ENCODE measurements around the gene FKBP8.
"Not testable (repeated sequence)": the region's sequence is repeated elsewhere in the genome, so short reads cannot be mapped to it uniquely, and the experiment has no call there.

FKBP8 gene

DNA sequence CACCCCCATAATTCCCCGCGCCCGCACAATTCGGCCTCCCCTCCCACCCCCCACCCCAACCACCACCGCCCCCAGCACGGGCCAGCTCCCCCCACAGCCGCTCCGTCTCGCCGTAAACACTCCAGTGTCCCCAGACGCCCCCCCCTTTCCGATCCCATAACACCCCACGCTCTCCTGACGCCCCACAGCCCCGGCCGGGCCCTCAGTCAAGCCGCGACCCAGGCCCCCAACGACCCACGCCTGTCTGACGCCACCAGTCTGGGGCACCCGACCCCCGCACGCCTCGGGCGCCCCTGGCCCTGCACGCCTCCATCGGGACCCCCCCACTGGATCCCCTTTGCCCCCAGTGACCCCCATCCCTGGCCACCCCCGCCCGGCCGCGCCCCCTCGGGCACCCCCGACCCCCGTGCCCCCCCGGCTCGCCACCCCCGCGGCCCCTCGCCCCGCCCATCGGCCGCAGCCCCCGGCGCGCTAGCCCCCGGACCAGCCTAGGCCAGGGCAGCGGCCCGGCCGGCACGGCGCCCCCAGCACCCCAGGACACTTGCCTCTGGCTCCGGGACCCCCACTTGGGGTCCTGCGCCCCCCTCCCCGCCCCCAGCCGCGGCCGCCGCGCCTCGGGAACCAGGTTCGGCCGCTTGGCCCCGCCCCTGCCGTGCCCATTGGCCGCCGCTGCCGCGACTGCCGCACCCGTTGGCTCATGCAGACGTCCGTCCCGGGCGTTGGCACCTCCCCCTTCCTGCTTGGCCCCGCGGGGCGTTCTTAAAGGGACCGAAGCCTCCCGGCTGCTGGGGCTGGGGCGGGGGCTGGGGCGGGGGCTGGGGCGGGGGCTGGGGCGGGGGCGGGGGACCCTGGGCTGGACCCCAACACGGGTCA lies at the start of gene FKBP8:
Gene FKBP8, minus strand, starts transcription at position 633 of the 873 bp plus-strand sequence. CDS start 1,603 bp downstream, outside the sequence.
- DNase-seq, result peak; percentile 77

DNA sequence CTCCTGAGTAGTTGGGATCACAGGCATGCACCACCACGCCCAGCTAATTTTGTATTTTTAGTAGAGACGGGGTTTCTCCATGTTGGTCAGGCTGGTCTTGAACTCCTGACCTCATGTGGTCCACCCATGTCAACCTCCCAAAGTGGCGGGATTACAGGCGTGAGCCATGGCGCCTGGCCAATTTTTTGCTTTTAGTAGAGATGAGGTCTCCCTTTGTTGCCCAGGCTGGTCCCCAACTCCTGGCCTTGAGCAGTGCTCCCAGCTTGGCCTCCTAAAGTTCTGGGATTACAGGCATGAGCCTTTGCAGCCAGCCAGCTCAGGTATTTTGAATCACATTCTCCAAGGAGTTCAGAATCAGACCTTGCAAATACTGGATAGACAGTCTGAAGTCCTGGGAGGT lies 49.4 kb upstream of the FKBP8 start:
- DNase-seq, result not testable (repeated sequence)

DNA sequence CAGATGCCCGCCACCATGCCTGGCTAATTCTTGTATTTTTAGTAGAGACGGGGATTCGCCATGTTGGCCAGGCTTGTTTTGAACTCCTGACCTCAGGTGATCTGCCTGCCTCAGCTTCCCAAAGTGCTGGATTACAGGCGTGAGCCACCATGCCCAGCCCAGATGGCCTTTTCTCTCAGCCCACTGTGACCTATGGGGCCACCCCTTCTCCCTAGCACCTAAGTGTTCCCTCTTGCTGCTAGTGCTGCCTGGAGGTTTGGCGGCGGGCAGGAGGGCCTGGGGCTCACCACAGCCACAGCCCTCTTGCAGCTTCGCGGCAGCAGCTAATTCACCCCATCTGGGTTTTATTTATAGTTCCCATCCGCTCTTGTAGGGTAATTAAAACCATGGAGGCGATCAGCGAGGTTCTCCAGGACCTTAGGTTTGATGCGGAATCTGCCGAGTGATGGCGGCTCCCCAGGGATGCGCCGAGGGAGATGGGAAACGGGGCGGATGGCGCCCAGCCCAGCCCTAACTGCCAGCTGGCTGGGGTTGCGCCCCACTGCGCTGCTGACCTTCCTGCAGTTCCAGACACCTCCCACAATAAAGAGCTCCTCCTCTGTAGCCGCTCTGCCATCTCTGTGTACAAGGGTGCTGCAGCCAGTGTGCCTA lies 48.5 kb upstream of the FKBP8 start:
- no peak for DNase-seq

DNA sequence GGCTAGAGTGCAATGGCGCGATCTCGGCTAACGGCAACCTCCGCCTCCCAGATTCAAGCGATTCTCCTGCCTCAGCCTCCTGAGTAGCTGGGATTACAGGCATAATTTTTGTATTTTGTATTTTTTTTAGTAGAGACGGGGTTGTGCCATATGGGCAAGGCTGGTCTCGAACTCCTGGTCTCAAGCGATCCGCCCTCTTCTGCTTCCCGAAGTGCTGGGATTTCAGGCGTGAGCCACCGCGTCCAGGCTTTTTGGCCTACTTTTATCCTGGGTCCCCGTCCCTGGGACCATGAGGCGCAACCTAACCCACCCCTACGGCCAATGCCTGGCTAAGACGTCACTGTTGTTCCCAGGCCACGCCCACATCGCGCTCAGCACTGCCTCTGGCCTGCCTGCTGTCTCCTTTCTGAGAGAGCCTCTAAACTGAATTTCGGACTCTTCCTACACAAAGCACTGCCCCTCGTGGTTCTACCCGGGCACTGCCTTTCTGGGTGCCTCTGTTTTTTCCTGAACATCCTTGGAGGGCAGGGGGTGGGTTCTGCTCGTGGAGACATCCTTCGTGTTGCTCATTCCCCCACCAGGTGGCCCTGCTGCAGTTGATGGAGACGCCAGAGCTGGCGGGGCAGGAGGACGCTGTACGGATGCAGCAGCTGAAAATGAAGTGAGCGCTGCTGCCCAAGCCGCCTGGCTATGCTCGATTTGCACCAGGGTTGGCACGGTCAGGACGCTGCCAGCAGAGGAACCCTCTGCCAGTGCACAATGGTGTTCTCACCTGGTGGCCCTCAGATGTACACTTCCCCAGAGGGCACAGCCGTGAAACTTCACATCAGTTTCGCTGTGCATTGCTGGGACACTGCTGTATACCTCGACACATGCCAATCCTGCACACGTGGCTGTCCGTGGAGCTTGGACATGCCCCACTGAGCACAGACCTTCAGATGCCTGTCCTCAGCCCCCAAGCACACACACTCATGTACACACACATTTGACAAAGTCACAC lies 47.2 kb upstream of the FKBP8 start:
- DNase-seq, result peak; percentile 93

DNA sequence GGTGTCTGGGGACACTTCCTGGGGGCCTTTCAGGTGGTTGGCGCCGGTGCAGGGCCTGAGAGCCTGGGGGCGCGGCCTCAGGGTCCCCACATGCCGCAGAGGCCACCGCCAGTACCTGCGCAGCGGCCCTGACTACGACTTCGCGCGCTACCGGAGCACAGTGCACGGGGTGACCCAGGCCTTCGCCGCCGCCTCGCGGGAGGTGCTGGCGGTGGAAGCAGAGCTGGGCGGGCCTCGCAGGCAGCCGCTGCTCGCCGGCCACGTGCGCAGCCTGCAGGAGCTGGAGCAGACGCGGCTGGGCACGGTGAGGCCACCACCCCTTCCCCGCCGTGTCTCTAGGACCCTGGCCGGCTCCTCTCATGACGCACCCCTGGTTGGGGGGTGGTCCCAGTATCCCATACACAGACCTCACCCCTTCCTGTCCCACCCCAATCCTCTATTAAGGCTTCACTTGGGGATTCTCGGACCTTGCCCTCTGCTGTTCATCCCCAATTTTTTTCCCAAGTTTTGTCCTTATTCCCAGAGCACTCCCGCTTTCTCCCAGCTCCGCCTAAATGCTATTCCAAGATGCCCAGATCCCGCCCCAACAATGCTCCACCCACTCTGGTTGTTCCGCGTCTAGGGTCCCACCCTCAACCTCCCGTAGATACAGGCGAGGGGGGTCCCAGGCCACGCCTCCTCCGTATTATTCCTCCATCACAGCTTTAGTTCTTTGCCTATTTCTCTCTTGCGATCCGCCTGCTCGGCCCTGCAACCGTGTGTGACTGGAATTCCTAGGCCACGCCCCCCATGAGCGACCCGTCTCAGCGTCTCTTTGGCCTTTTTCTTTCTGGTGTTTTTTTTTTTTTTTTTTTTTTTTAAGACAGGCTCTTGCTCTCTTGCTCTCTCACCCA lies 46.3 kb upstream of the FKBP8 start:
- peak; percentile 95 for DNase-seq

DNA sequence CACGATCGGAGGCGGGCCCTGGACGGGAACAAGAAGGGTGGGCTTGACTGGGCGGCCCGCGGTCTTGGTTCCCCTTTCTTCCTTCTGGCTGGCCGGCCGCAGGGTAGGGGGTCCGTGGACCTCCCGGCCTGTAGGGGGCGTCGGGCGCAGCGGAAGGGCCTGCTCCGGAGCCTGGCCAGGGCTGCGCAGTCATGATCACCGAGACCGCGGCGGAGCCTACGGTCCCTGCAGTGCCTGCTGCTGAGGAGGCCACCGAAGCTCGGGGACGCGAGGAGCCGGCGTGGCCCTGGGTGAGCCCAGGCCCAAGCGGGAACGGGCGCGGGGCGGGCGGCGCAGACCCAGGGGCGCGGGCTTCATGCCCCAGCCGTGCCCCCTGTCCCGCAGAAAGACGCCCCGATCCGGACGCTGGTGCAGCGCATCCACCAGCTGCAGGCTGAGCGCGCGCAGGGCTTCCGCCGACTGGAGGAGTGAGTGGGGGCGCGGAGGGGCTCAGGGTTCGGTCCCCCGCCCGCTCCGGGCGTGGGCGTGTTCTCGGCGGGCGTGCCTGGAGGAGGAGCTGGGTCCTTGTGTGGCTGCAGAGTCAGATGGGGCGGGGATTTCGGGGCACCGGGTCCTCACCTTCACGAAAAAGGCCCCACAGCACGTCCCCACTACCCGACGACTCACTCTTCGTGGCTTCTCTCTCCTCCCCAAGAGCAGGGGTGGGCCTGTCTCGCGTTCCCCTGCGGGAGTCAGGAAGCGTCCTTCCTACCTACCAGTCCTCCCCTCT lies 45.4 kb upstream of the FKBP8 start, which contains the start of gene REX1BD:
Gene REX1BD, plus strand, starts transcription at position 188 of the 769 bp plus-strand sequence. Its CDS starts 4 bp downstream, at position 192.
- peak; percentile 87 for DNase-seq

DNA sequence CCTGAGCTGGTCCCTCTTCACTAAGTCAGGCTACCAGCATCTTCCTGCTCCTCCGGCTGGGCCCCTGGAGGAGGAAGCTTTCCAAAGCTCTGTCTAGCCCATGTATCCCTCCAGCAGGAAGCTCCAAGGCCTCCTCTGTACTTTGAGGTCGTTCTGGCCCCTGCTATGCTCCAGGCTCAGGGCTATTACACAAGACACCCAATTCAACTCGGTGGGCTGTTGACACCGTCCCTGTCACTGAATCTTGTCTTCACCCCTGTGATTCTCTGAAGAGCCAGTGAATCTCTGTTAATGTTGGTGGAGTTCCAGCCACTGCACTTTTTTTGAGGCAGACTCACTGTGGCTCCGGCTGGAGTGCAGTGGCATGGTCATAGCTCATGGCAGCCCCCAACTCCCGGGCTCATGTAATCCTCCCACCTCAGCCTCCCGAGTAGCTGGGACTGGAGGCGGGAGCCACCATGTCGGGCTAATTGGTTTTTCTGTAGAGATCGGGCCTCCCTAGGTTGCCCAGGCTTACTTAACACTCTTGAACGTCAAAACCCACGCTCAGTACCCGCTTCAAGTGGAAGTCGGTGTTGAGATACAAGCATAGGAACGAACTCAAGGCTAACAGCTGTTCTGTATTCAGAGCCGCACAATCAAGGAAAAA lies 44.7 kb upstream of the FKBP8 start:
- DNase-seq, result no peak

DNA sequence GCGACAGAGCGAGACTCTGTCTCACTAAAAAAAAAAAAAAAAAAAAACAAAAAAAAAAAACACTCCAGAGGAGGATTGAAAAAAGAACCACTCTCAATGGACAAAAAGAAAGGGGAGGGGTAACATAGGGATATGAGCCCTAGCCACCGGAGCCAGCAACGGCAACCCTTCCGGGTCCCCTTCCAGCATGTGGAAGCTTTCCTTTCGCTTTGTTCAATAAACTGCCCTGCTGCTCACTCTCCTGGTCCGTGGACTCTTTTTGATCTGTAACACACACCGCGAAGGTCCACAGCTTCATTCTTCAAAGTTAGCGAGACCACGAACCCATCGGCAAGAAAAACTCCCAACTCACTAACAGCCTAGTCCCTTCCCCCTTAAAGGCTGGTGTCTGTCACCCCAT lies 44.2 kb upstream of the FKBP8 start:
- DNase-seq, result no peak

DNA sequence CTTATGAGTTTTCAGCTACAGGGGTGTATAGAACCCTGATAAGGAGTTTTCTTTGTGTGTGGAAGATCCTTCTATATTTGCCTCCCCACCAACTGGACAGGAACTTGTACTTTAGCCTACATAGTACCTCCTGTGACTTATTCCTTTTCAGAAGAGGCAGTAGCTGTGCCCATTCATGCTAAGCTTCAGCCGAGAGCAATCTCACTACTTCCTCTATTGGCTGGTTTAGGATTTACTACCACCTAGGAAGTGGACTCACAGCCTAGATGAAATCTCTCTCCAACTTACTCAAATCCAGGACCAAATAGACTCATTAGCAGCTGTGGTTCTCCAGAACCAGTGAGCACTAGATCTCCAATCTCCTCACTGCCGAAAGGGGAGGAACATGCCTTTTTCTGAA lies 42.9 kb upstream of the FKBP8 start:
- no peak for DNase-seq

DNA sequence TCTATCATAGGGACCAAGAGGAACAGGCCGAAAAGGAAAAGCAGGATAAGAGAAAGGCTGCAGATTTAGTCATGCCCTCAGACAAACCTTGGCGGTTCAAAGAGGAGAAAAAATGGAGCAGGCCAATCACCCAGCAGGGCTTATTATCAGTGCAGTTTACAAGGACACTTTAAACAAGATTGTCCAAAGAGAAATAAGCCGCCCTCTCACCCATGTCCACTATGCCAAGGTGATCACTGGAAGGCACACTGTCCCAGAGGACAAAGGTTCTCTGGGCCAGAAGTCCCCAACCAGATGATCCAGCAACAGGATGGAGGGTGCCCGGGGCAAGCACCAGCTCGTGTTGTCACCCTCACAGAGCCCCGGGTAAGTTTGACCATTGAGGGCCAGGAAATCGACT lies 36.9 kb upstream of the FKBP8 start:
- DNase-seq, result no peak

DNA sequence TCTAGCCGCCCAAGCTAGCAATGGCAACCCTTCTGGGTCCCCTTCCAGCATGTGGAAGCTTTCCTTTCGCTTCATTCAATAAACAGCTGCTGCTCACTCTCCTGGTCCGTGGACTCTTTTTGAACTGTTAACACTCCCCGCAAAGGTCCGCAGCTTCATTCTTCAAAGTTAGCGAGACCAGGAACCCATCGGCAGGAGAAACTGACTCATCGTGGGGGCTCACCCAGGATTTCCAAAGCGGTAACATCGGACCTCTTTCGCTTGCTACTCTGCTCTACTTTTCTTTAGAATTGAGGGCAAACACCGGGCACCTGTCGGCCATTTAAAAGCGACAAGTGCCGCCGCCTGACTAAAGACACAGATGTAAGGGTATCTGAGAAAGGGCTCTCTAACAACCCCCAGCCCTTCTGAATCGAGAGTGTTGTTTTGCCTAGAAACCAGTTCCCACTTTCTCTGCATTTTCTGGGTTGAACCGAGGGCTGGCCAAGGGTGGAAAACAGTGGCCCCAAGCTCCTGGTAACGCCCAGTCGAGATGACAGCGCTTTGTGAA lies 34.1 kb upstream of the FKBP8 start:
- no peak for DNase-seq

DNA sequence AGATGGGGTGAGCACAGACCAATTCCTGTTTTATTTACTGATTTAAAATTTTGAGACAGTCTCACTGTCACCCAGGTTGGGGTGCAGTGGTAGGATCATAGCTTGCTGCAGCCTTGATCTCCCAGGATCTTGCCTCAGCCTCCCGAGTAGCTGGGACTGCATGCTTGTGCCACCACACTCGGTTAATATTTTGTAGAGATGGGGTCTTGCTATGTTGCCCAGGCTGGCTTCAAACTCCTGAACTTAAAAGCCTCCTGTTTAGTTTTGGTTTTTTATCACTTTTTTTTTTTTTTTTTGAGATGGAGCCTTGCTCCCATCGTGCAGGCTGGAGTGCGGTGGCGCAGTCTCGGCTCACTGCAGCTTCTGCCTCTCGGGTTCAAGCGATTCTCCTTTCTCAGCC lies 33.0 kb upstream of the FKBP8 start:
- DNase-seq, result no peak

DNA sequence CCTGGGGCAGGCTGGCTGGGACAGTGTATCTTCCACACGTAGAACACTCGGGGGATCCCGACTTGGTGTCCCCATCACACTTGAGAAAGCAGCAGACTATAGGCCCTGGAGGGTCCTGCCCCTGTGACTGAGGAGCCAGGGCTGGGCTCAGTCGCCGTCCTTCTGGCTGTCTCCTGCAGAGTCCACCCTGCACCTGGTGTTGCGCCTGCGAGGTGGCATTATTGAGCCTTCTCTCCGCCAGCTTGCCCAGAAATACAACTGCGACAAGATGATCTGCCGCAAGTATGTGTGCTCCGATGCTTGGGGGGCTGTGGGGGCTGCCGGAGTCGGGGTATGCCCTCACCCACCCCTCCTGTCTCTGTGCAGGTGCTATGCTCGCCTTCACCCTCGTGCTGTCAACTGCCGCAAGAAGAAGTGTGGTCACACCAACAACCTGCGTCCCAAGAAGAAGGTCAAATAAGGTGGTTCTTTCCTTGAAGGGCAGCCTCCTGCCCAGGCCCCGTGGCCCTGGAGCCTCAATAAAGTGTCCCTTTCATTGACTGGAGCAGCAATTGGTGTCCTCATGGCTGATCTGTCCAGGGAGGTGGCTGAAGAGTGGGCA lies 31.4 kb upstream of the FKBP8 start:
- no peak for DNase-seq

DNA sequence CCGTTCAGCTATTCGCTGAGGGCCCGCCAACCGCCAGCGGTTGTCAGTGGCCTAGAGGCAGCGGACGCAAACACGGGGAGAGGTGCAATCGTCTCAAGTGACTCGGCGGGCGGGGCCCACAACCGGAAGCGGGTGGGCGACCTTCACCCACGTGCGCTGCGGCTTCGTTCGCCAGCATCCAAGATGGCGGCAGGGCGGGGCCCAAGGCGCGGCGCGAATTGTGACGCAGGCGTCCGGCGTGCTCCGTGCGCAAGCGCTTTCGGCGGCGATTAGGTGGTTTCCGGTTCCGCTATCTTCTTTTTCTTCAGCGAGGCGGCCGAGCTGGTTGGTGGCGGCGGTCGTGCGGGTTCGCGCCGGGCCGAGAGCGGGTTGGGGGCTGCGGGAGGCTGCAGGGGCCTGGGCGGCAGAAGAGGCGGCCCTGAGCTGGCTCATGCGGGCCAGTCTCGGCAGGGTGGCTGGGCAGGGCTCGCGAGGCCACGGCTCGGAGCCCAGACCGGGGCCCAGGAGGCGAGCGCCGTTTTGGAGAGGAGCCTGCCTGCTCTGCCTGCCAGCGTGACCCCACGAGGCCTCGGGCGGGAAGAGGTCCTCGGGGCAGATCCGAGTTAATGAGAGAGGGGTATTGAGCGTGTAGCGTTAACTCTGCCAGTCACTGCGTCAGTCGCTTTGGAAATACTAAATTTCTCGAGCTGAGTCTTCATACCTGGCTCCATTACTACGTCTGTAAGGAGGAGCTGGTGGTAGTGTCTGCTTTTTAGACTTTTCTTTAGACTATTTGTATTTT lies 28.4 kb upstream of the FKBP8 start, which contains the start of gene UBA52:
Gene UBA52, plus strand, starts transcription at position 294 of the 781 bp plus-strand sequence. CDS start 1,444 bp downstream, outside the sequence.
- peak; percentile 96 for DNase-seq

DNA sequence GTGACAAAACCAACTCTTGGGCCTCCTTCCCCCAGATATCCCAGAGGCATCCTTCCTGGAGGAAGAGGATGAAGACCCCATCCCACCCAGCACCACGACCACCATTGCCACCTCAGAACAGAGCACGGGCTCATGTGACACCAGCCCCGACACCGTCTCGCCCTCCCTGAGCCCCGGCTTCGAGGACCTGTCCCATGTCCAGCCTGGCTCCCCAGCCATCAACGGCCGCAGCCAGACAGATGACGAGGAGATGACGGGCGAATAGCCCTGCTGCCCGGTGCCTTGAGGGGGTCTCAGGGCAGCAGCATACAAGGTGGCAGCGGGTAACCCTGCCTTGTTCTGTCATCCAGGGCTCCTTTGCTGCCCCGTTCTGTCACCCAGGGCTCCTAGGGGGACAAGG lies 25.0 kb upstream of the FKBP8 start:
- no peak for DNase-seq

DNA sequence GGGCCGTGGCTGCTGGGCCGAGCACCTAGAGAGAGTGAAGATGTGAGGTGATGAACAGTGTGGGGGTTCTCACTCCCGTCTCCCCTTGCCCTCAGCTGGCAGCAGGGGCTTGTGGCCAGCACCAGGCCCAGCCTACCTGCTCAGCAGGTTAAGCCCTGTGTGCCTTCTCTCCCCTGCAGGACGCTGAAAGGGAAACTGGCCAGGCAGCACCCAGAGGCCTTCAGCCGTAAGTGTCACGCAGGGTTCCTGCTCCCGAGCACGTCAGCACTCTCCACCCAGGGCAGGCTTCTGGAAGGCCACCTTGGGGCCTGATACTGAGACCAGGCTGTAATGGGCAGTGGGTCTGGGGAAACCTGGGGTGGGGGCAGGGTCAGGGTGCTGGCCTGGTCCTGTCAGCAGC lies 23.6 kb upstream of the FKBP8 start:
- DNase-seq, result no peak

DNA sequence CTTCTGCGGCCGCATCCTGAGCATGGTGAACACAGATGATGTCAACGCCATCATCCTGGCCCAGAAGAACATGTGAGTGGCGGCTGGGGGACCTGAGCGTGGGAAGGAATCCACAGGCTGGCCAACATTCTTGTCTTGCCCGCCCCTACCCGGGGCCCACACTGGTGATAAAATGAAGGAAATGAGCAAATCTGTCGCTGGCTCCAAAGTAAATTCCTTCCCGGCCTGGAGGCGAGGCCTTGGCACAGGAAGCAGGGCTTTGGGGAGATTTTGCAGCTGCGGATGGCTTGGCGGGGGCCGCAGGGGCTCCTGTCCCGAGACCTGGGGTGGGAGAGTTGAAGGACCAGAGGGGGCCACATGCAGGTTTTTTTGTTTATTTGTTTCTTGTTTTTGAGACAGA lies 18.7 kb upstream of the FKBP8 start:
- DNase-seq, result no peak

DNA sequence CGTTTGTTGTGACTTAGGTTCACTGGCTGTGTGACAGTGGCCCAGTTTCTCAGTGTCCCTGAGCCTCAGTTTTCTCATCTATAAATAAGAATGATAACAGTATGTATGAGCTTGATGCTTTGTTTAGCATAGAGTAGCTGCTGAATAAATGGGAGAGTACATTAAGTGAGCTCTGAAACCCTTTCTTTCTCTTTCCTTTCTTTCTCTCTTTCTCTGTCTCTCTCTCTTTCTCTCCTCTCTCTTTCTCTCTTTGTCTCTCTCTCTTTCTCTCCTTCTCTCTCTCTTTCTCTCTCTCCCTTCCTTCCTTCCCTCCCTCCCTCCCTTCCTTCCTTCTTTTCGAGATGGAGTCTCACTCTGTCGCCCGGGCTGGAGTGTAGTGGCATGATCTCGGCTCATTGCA lies 16.3 kb upstream of the FKBP8 start:
- no peak for DNase-seq

DNA sequence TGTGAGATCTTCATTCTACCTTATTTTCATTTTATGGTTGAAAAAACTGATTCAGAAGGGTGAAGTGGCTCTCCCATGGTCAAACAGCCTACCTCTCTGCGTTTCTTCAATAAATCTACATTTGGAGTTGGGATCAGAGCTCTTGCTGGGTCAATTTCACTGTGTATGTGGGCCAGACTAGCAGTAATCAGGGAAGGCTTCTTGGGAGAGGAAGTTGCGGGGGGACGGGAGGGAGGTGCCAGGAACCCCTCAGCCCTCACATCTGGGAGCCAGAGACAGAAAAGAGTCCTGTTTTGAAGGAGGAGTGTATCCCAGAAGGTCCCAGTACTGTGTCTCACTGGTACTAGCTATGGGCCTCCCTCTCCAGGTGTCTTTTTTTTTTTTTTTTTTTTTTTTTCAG lies 15.2 kb upstream of the FKBP8 start:
- no peak for DNase-seq

All from NCI-H2171 treated with DMSO at 0.1 percent for 48 hours (cell line).